H1 (cell line): Measurements from ENCODE around the gene CDKN2B-AS1.

Experiments used
- CEBPB ChIP-seq: IDR thresholded peaks from 2 replicates; pipeline ENCODE4 v1.6.1; 2012; ENCODE audit warnings: low read depth, low read length
- CHD1 ChIP-seq: IDR thresholded peaks from 2 replicates; pipeline ENCODE4 v1.6.1; 2012; ENCODE audit warnings: low read depth, low read length, improper control_type of control experiment
- CTCF ChIP-seq, 3 experiments: IDR thresholded peaks; 1 replicate in 2 of 3; 2 replicates in 1 of 3; pipeline versions ENCODE4 v1.5.1 to v1.6.1; 2011; ENCODE audit warnings: low read length in 3 of 3, mild to moderate bottlenecking in 3 of 3, inconsistent platforms in 2 of 3, low read depth in 1 of 3, moderate library complexity in 1 of 3; ENCODE audit not compliant: insufficient read depth in 1 of 3; ENCODE audit errors: control extremely low read depth in 1 of 3
- EZH2 ChIP-seq: fragments of 200-600 bp; sonication (generic); IDR thresholded peaks from 2 replicates; pipeline ENCODE4 v1.7.1; 2012; ENCODE audit warnings: low read depth, mild to moderate bottlenecking, moderate library complexity, low read length, inconsistent platforms; ENCODE audit not compliant: severe bottlenecking
- GTF2F1 ChIP-seq: IDR thresholded peaks from 2 replicates; pipeline ENCODE4 v1.6.1; 2012; ENCODE audit warnings: low read depth, low read length, improper control_type of control experiment, borderline replicate concordance
- JUND ChIP-seq: IDR thresholded peaks from 2 replicates; pipeline ENCODE4 v1.6.1; 2011; ENCODE audit warnings: mild to moderate bottlenecking, improper control_type of control experiment, low read length
- MAFK ChIP-seq: IDR thresholded peaks from 2 replicates; pipeline ENCODE4 v1.6.1; 2012; ENCODE audit warnings: low read depth, mild to moderate bottlenecking, improper control_type of control experiment, low read length
- POLR2A ChIP-seq, 2 experiments: IDR thresholded peaks; 1 replicate in 1 of 2; 2 replicates in 1 of 2; pipeline ENCODE4 v1.6.1; 2011; ENCODE audit warnings: low read depth in 2 of 2, low read length in 2 of 2, mild to moderate bottlenecking in 2 of 2; ENCODE audit errors: control extremely low read depth in 1 of 2
- TBP ChIP-seq: IDR thresholded peaks from 2 replicates; pipeline ENCODE4 v1.6.1; 2011; ENCODE audit warnings: low read depth, low read length, improper control_type of control experiment
- YY1 ChIP-seq: IDR thresholded peaks from 2 replicates; pipeline ENCODE4 v1.6.1; 2011; ENCODE audit warnings: low read depth, mild to moderate bottlenecking, low read length

DNA sequence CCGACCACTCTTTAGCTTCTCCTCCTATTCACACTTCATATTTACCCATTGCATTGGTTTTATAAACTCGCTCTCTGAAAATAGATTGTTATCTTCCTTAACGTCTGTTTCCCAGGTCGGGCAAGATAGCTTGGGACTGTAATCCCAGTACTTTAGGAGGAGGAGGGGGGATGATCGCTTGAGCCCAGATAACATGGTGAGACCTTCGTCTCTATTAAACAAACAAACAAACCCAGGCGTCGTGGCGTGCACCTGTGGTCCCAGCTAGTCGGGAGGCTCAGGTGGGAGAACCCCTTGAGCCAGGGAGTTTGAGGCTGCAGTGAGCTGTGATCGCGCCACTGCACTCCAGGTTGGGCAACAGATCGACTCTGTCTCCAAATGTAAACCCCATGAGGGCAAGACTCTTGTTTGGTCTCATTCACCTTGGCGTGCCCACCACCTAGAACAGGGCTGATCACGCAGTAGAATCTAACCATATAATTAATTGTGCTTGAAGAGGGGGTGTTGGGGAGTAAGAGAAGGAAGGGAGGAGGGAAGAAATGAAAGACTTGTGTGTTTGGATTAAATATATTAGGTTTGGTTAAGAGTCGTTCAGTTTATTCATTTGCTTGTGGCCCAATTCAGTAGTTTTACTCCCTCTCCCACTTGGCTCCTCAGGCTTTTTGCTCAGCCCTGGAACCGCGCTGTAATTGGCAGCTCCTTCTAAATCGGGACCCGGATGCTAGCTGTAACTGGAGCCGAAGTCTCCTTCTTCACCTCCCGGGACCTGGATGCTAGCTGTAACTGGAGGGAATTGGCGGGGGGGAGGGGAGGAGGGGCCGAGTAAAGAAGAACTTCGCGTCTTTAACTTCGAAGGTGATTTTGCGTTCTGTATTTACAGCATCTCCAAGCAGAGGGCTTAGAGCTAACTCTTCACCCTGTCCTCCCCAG lies 25.3 kb upstream of the CDKN2B-AS1 start:
- TF ChIP-seq MAFK: no peak
- no peak for TF ChIP-seq EZH2
- no peak for TF ChIP-seq JUND
- no peak for TF ChIP-seq CEBPB
- TF ChIP-seq CTCF (IDR thresholded peaks at IDR 0.05; ENCODE audit: control extremely low read depth in 1 of 3, insufficient read depth in 1 of 3, low read depth in 1 of 3, low read length in 3 of 3): no peak
- no peak for TF ChIP-seq POLR2A (IDR thresholded peaks at IDR 0.05; ENCODE audit: control extremely low read depth in 1 of 2, low read depth in 2 of 2, low read length in 2 of 2)
- TF ChIP-seq CHD1: no peak
- no peak for TF ChIP-seq YY1
- no peak for TF ChIP-seq GTF2F1
- TF ChIP-seq TBP: no peak
